HG02943 (cell line): ENCODE data around the gene MCM7.

Experiments used
- ATAC-seq: cut with Tn5 transposase; IDR thresholded peaks from one replicate; pipeline ENCODE4 v1.9.1; 2021; ENCODE audit warnings: mild to moderate bottlenecking, low read depth, moderate library complexity; ENCODE audit not compliant: unreplicated experiment

The MCM7 gene

GRCh38 chr7:100098913-100099312 lies 2.3 kb downstream of the MCM7 start:
- ATAC-seq = no peak

- no peak for ATAC-seq
Measured at GRCh38 chr7:100095704-100096103, 5.5 kb downstream of the MCM7 start.

DNA sequence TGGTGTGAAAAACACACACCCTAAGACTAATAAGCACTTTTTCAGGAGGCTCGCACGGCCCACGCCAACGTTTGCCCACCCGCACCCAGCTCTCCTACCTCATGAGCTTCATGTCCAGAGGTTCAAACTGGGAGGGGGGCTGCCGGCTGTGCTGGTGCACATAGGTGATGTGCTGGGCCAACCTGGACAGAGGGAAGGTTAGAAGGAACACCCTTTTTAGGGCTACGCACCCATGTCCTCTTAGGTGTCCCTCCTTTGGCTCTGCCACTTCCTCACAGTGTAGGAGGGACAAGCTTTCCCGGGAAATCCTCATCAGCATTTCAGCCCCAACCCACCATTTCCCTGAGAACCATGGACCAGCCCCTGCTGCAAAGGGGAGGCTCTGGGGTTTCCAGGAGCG lies 5.9 kb downstream of the MCM7 start:
- ATAC-seq = no peak

GRCh38 chr7:100093925-100094486 lies 7.2 kb downstream of the MCM7 start:
- no peak for ATAC-seq

- no peak for ATAC-seq
Measured at GRCh38 chr7:100093498-100093897, 7.7 kb downstream of the MCM7 start.

GRCh38 chr7:100093054-100093453 lies 8.1 kb downstream of the MCM7 start:
- ATAC-seq = no peak

GRCh38 chr7:100091411-100092181 lies 9.6 kb downstream of the MCM7 start:
- ATAC-seq = no peak

DNA sequence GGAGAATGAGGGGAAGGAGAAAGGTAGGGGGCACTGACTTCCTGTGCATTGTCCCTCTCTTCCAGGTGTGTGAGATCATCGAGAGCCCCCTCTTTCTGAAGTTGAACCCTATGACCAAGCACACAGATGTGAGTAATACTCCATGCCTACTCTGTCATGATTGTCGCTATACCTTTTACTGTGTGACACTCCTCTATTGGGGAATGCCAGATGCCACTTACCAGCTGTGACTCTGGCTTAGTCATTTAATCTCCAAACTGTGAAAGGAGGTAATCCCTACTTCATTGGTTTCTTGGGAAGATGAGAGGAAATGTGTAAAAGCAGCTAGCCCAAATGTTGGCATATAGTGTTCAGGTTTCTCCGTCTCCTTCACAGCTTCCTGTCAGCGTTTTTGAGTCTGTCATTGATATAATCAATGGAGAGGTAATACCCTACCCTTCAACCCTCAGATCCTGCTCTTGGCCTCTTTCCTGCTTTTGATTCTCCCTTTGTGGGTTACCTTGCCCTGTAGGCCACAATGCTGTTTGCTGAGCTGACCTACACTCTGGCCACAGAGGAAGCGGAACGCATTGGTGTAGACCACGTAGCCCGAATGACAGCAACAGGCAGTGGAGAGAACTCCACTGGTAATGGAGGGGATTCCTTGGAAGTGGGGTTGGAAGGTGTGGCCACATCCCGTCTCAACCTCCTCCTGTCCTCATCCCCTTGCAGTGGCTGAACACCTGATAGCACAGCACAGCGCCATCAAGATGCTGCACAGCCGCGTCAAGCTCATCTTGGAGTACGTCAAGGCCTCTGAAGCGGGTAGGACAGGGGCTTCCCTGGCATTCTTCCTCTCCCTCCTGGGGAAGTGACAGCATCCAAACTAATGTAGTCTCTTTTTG lies 10.4 kb downstream of the MCM7 start:
- ATAC-seq = no peak

GRCh38 chr7:100089458-100090196 lies 11.6 kb downstream of the MCM7 start:
- ATAC-seq = no peak

GRCh38 chr7:100088621-100089457 lies 12.4 kb downstream of the MCM7 start, which contains the start of gene COPS6:
TSS of gene COPS6 (plus strand) at chr7:100088969. CDS start at chr7:100088991, 22 bp downstream.
- ATAC-seq = no peak

GRCh38 chr7:100088095-100088620 lies 13.0 kb downstream of the MCM7 start:
- no peak for ATAC-seq

GRCh38 chr7:100087055-100087750 lies 14.0 kb downstream of the MCM7 start:
- ATAC-seq = no peak

DNA sequence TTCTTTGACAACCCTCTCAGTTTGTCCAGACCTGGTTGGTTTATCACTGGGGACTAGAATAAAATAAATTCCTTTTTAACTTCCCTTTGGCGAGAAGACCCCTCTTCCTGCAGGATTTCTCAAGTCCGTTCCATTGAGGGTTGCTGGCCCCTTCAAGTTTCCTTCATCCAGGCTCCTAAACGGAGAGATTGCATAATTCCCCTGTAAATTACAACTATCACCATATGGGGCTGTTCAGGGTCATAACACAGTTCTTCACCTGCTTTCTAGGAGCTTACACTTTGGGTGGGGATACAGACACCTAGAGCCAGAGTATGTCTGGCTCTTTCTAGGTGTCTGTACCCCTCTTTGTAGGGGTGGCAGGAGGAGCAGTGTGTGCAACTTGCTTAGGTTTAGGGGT lies 15.7 kb downstream of the MCM7 start:
- no peak for ATAC-seq

- no peak for ATAC-seq
Measured at GRCh38 chr7:100082978-100083377, 18.2 kb downstream of the MCM7 start.

- peak; percentile 89 for ATAC-seq
Measured at GRCh38 chr7:100081535-100082102, 19.6 kb downstream of the MCM7 start, which contains the start of gene ZNF3. TSS of gene ZNF3 (minus strand) at chr7:100081723. CDS start at chr7:100077357, 4,366 bp downstream.

DNA sequence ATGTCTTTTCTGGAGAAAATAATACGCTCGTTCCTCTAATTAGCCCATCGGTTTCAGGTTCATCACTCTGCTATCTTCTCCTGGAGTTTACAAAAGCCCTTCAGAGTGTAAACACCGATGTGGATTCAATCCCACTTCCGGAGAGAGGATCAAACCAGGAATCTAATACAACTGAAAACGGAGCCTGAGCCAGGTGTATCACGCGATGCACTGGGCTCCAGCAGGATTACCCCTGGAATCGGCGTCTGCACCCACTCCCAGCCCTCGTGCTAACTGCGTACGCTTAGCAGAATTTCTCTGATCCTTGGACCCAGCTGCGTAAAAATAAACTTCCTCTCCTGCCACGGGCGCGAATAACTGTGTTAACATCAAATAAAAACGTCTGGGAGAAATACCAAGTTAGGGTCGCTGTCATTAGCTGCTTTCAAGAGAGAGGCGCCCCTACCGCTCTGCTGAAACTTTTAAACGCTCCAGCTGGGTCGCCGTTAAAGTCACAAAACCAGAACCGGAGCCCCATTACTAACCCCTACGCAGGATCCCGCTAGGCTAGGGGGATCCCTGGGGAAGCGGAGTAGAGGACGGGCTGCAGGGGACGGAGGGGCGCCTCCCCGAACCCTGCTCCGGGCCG lies 20.2 kb downstream of the MCM7 start:
- ATAC-seq = peak; percentile 5

DNA sequence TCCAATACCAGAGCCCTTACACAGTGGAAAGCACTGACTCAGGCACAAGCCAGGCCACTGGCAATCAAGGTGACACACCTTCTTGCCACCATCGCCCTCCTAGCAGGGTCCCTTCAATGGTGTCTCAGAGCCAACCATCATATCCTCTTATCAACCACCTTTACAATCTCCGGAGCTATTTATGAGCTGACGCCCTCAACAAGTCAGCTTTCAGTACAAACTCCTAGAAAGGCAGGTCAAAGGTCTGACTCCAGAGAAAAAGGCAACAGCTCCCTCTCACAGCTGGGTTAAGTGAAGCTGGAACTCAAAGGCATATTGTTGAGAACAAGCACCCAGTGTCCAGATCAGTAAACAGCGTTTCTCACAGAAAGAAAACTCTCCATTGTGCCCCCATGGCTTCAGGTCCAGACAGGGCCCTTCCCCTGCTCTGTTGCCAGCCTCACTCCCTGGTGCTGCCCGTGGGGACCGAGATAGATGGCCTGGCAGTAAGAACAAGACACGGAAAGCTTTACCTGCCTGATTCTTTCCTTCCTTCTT lies 22.1 kb downstream of the MCM7 start:
- ATAC-seq = no peak

- ATAC-seq = no peak
Measured at GRCh38 chr7:100077205-100077604, 24.0 kb downstream of the MCM7 start.
